Hematopoietic multipotent progenitor cell (in vitro differentiated cells): ENCODE data around the gene INPP5F. TPM values are rescaled to one million over a fixed set of nuclear protein-coding genes. Genes with fewer than 3 reads are reported as not detected.
"Not testable (repeated sequence)": the region's sequence is repeated elsewhere in the genome, so short reads cannot be mapped to it uniquely, and the experiment has no call there.

Experiments used
- DNase-seq, 3 donors: peaks; one replicate each; pipeline ENCODE4 v3.0.0-alpha.2; 2011 to 2015; ENCODE audit warnings: low read depth in 2 of 3, low spot score in 2 of 3
- total RNA-seq: library from RNA; depleted of rRNA; stranded (reverse); fragments of >200 nt; gene quantifications from one replicate; pipeline ENCODE4 v1.2.3, GENCODE V29; 2012

Gene INPP5F
- total RNA-seq, 1 donor = 5.4 TPM

DNA sequence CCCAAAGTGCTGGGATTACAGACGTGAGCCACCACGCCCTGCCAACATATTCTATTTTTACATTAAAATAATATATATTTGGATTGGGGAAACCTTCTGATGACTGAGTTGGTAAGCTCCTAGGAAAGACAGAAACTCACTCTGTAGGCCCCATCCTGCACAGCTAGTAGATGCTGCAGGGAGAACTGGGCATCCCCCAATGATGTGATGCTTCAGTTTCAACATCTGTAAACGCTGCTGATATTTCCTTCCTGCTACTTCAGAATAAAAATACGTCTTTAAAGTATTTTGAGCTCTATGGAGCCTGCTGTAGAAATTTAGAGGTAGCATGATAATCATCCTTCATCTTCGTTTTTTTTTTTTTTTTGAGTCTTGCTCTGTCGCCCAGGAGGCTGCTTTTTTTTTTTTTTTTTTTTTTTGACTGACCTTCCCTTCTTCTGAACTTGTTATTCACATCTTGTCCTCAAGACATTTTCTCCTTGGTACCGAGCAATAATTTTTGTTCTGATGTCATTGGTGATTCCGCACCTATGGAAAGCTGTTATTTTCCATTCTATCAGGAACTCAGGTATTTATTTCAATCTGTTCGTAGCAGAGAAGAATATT is 21.8 kb upstream of the INPP5F start:
- DNase-seq = no peak

DNA sequence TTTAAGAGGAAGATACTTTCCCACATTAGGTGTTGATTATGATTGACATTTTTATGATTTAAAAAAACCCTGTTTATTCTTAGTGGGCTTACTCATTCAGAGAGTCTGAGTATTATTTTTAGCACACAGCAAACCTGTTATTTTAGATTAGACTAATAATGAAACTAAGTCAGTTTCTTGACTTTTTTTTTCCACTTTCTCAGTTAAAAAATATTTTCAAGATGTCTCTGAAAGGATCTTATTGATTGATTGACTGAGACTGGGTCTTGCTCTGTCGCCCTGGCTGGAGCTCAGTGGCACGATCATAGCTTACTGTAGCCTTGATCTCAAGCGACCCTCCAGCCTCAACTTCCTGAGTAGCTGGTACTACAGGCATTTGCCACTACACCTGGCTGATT is 20.4 kb upstream of the INPP5F start:
- DNase-seq = no peak

DNA sequence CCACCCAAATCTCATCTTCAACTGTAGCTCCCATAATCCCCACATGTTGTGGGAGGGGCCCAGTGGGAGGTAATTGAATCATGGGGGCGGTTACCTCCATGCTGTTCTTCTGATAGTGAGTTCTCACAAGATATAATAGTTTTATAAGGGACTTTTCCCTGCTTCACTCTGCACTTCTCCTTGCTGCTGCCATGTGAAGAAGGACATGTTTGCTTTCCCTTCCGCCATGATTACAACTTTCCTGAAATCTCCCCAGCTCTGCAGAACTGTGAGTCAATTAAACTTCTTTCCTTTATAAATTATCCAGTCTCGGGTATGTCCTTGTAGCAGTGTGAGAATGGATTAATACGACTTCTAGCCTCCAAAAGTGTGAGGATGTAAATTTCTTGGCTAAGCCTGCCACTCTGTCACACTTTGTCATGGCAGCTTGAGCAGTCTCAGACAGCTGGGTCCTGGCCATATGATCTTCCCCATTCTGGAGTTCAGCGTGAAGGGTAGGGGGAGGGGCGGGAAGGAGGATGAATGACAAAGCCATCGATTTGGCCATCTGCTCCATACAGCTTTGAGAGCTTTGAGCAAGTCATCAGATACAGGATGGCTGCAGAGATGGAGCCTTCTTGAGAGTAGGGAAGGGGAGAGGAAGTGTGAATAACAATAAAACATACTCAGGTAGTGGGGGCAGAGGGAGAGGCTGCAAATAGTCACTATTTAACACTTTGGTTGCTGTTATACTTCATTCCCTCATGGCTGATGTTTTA is 19.1 kb upstream of the INPP5F start:
- no peak for DNase-seq

DNA sequence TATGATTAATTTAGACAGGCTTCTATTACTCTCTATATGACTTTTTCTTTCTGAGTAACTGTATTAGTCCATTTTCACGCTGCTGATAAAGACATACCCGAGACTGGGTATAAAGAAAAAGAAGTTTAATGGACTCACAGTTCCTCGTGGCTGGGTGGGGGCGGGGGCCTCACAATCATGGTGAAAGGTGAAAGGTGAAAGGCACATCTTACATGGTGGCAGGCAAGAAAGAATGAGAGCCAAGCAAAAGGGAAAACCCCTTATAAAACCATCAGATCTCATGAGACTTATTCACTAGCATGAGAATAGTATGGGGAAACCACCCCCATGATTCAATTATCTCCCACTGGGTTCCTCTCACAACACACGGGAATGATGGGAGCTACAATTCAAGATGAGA is 18.5 kb upstream of the INPP5F start:
- DNase-seq = not testable (repeated sequence)

DNA sequence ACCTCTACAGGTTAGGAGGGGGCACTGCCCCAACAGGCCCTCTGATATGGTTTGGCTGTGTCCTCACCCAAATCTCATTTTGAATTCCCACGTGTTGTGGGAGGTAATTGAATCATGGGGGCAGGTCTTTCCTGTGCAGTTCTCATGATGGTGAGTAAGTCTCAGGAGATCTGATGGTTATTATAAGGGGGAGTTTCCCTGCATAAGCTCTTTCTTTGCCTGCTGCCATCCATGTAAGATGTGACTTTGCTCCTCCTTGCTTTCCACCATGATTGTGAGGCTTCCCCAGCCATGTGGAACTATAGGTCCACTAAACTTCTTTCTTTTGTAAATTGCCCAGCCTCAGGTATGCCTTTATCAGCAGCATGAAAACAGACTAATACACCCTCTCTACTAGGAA is 14.9 kb upstream of the INPP5F start:
- DNase-seq = not testable (repeated sequence)

DNA sequence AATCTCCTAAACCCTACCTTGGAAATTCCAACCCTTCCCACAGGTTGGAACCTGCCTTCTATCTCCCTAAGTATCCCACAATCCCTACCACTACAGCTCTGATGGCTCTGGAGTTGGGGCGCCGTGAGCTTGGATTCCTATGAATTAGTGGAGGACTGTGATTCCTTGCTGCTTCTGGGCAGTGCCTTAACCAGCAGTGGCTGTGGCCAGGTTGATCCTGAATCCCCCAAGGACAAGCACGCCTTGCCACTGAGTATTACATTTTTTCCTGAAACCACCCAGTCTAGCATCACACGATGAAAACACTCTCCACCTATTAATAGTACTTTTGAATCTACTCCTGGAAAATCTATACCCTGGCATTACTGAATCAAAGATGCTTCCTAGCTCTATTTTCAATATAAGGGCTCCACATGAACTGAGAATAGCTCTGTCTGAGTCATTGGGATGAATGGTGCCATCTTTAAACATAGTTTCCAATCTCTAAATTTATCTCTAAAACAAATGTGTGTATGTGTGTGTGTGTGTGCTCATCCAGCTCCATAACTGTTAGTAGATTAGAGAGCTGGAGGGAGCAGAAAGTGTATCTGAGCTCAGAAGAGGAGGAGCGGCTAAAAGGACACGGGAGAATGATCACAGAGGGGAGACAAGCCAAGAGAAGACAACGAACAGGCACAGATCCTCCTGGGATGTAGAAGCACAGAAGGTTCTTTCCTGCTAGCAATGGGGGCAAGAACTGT is 11.9 kb upstream of the INPP5F start:
- no peak for DNase-seq

DNA sequence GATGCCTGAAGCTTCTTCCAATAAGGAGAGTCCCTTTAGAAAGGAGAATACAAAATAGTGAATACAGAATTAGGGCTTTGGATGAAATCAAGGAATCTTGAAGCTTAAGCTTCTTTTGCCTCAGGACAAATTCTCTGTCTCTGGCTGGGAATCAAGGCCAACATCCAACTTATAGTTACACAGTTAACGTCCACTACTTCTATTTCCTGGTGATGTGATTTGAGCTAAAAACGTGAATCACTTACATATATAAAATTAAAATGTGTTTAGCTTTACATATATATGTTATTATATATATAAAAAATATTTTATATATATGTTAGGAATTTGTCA is 11.4 kb upstream of the INPP5F start:
- DNase-seq = no peak

DNA sequence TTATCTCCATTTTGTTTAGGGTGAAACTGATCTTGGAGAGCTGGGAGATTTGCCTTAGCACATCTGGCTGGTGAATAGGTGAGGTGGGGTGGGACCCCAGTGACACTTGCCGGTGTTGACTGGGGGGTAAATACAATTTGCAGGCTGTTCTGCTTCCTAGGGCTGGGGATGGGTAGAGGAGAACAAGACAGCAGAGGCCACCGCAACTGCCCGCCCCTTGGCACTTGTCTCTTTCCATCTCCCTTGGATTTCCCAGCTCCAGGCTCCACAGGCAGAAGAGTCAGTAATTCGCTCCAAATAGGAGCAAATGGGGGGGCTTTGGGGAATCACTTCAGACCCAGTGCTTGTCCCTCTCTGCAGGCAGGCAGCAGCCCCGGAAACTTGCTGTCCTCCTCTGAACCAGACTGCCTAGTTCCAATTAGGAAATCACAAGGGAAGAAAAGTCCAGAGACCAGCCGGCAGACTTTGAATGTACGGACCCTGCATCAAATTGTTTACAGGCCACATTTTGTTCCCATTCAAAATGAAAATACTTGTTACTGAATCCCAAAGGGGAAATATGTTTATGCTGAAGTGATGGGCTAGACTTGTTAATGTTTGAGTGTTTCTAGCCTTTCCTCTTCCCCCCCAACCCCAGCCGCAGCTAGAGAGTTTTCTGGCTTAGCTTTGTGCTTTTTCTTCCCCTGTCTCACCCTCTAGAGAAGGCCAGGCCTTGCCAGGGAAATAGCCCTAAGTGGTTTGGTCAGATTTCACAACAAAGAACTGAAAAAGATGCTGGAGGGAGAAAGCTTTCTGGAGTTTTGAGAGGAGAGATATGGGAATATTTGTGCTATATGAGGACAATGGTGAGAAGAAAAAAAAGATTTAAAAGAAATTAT is 10.0 kb upstream of the INPP5F start:
- no peak for DNase-seq

DNA sequence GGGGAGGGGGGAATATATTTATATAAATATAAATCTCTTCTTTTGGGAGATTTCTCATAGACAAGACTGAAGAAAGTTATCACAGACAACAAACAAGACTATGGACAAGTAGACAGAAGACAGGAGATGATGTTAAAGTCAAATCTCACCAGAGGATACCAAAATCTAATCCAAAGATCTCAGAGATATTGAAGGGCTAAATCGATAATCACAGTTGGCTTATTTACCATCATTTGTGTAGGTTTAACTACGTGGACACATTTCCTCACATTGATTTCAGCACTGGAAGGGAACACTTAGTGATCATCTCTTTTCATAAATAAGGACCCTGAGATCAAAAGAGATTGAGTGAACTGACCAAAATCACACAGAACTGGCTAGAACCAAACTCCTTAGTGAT is 2.7 kb upstream of the INPP5F start:
- no peak for DNase-seq

DNA sequence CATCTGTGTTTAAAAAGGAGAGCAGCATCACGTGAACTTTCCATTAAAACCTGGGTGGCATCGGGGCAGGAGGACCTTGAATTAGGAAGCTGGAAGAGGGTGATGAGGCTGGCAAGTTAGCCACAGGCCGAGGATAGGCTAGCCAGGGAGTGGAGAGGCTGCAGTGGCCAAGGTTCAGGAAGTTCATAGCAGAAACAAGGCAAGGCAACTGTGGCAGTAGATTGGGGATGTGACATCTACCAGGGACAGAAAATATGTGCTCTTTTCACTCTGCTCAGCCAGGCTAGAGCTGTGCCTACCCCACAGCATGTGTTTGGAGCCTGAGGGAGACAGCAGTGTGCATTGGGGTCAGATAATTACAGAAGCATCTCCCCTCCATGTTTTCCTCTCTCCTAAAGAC is 2.2 kb upstream of the INPP5F start:
- no peak for DNase-seq

DNA sequence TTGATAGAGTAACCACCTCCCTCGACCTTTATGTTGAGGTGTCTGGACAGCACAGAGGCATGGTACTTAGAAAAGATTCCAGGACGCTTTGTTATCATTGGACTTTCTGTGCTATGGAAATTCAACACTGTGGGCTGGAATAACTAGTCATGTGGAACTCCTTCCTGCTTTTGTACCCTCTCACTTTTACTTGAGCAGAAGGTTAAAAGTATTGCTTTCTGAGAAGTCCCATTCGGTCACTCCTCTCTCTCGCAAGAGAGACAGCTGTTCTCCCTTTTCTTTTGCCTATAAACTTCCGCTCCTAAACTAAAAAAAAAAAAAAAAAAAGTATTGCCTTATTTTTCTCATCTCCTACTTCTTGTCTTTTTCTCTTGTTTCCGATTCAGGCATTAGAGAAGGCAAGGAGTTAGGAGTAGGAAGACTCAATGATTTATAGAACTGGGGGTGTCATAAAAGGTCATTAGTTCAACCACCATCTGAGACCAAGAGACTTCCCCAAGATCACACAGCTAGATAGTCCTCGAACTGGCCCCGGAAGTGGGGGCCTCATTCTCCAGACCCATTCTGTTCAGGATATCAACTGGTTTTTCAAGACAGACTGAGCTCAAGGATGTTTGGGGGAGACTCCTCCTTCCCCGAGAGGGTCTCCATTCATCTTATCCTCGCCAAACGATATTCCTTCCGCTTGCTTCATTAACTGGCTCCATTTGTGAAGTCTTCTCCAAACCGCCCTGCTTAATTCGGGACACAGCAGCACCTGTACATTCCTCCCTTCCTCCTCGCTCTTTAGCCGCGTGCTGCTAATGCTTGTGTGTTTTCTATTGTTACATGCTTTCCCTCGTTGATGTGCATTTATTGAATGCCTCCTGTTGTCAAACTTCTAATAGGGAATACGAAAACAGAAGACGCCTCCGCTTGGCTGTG is 995 bp upstream of the INPP5F start:
- DNase-seq = peak in 1 of 3 donors; percentile 24

DNA sequence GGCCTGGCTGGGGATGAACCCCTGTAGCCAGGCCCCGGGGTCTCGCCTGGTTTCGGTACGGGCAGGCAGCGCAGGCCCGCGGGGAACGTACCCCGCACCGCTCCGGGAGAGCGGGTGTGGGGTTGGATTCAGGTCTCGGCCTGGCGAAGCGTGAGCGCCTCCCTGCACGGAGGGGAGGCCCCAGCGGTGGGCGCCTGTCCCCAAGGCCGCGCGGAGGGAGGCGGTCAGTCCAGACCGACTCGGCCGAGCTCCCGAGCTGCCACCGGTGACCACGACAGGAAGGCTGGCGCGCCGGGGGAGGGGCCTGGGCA is 378 bp upstream of the INPP5F start:
- no peak for DNase-seq

DNA sequence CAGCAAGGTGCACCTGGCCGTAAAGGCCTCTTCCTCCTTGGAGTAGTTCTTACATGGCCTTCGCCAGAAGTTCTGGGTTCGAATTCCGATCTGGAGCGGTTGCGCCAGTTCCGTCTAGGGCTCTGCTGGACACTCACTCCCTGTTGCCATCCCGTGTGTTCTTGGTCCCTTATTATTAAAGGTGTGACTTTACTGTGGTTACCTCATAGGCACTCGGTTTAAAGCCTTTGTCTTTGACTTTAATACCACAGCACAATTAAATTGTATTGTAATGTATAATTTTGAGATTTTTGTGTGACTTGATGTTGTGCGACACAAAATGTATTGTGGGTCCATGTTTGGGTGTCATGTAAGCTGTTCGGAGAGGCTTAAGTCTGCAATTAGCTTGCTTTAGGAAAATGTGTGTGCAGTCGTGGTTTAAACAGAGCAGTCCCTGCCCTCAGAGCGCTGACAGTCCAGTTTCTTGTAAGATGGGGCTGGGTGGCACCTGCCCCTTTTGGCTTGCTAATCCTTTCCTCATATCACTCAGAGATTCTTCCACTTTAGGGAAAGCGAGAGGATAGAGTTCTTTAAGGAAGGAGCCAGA is 919 bp downstream of the INPP5F start:
- no peak for DNase-seq

DNA sequence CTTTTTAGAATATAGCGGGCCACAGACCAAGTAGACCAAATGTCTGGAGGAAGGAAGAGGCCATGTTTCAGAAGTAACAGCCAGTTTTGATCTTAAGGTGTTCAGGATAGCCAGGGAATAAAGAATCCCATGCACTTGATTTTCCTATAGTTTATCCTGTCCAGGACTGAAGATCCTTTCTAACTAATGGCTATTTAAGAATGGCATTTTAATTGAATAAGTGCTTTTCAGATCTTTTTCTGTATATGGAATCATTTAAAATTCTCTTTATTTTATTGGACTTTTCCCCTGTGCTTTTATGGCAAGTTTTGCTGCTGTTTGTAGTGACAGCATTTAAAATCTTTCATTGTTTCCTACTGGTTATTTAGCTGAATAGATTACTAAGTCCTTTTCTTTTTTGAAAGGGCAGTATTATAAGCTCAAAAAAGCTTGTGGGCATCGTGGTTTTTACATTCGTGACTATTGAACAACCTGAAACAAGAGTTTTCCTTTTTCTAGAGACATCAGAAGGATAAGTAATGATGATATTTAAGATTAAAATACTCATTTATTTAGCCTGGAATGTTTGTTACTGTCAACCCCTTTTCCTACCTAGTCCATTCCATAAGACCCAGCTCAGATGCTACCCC is 2.4 kb downstream of the INPP5F start:
- no peak for DNase-seq

DNA sequence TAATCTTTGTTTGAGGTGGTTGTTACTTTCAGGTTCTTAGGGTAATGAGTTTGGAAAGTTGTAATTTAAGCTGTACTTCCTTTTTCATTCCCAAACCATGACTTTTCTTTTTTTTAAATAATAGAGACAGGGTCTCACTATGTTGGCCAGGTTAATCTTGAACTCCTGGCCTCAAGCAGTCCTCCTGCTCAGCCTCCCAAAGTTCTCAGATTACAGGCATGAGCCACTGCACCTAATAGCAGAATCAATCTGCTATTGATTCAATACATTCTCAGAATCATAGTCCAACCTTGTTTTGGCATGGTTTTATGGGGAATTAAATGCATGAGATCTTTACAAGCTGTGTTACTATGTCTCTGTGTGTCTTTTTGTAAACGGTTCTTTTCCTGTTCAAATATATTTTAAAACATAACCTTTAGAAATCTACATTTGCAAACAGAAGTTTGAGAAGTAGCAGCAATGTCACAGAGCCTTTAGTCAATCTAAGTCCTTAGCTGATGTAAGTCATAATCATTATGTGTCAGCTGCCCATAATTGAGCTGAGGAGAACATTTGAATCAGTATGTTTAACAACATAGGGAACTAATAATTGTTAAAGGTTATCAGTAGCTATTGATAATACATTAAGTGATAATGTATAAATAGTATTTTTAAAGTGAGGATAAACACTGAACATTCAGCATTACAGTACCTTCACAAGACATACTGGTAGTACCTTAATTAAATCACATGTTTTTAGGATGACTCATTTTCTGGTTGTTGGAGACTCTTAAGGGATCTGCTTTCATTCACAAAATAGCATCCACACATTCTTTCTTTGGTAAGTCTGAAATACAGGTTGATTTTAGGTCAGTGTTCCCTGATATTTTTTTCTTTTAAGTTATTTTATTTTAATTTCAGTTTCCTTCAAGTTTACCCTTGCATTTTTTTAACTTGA is 8.8 kb downstream of the INPP5F start:
- no peak for DNase-seq

DNA sequence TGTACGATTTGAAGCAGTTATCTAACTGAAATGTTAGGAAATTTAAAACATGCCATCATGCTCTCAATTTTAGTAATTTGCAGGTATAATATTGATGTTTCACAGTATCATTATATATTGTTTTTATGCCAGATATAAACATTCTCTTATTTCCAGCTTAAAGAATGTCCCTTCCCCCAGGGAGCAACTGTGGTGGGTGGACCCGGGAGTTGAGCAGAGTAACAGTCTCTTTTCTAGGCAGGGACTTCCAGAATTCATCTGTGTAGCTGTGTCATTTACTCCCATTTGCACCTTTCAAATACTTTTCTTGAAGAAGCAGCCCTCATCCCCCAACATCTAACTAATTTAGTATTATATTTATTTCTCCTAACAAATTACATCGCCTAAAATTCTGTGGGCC is 9.6 kb downstream of the INPP5F start:
- no peak for DNase-seq

DNA sequence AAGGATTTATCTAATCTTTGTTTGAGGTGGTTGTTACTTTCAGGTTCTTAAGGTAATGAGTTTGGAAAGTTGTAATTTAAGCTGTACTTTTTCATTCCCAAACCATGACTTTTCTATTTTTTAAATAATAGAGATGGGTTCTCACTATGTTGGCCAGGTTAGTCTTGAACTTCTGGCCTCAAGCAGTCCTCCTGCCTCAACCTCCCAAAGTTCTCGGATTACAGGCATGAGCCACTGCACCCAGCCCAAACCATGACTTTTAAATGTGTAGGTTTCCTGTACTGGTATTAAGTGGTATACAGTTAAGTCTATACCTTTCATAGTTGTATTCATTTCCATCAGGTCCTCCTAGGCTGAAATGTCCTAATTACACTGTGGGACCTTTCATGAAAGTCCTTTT is 10.4 kb downstream of the INPP5F start:
- no peak for DNase-seq

DNA sequence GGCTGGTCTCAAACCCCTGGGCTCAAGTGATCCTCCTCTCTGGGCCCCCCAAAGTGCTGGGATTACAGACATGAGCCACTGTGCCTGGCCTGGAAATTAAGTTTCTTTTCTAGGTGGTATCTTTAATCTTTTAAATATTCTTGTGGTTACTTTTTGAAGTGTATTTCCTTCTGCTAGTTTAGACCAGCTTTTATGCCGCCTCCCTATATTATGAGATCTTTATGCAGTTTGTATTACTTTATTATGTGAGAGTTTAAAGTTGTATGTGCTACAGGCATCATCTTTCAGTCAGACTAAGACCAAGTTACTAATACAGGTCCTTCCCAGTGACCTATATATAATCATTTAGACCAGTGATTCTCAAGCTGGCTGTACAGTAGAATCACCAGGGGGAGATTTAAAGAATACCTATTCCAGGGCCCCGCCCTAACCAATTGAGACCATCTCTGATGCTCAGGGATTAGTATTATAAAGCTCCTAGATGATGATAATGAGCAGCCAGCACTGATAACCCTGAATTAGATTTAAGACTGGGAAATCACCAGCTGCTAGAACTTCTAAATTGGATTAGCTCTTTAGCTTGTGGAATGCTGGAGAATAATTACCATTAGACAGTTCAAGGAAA is 11.3 kb downstream of the INPP5F start:
- DNase-seq = no peak
